HL-60/S4 (cell line): ENCODE data around the gene VPS72.

ENCODE experiments used
- in situ Hi-C: fragments of 300-500 bp; cut with MboI; formaldehyde crosslinking; loops from 2 replicates; pipeline ENCODE4 v1.14.3; 2022; ENCODE audit warnings: low sequenced_read_pairs

The VPS72 gene

GRCh38 chr1:151146072-151146411 is 44.0 kb downstream of the VPS72 start:
- in situ Hi-C loops: no loop called here

- in situ Hi-C loops: no loop called here
Measured at GRCh38 chr1:151145304-151146071, 44.5 kb downstream of the VPS72 start.

GRCh38 chr1:151144474-151145303 is 45.3 kb downstream of the VPS72 start:
- in situ Hi-C loops: no loop called here

- in situ Hi-C loops: no loop called here
Measured at GRCh38 chr1:151143986-151144385, 46.0 kb downstream of the VPS72 start.

- in situ Hi-C loops: no loop called here
Measured at GRCh38 chr1:151143057-151143435, 47.0 kb downstream of the VPS72 start.

GRCh38 chr1:151142411-151143056 is 47.5 kb downstream of the VPS72 start:
- in situ Hi-C loops: no loop called here

- in situ Hi-C loops: no loop called here
Measured at GRCh38 chr1:151137789-151138188, 52.2 kb downstream of the VPS72 start.

GRCh38 chr1:151135433-151136385 is 54.3 kb downstream of the VPS72 start:
- in situ Hi-C loops: no loop called here

- in situ Hi-C loops: no loop called here
Measured at GRCh38 chr1:151134991-151135390, 55.0 kb downstream of the VPS72 start.

GRCh38 chr1:151134396-151134795 is 55.6 kb downstream of the VPS72 start:
- in situ Hi-C loops: no loop called here

- in situ Hi-C loops: no loop called here
Measured at GRCh38 chr1:151133018-151133806, 56.8 kb downstream of the VPS72 start.

GRCh38 chr1:151132335-151133017 is 57.5 kb downstream of the VPS72 start:
- in situ Hi-C loops: no loop called here

GRCh38 chr1:151131701-151132334 is 58.2 kb downstream of the VPS72 start:
- in situ Hi-C loops: no loop called here

GRCh38 chr1:151130987-151131586 is 58.9 kb downstream of the VPS72 start:
- in situ Hi-C loops: no loop called here

GRCh38 chr1:151128800-151129199 is 61.2 kb downstream of the VPS72 start:
- in situ Hi-C loops: no loop called here
